Activated CD4-positive, CD25-positive, alpha-beta regulatory T cell treated with anti-CD3 and anti-CD28 coated beads, Interleukin-2, amount 50 U/mL, for 16 hours (primary cell): ENCODE data around the gene IRF2BPL.
"Not testable (repeated sequence)": the region's sequence is repeated elsewhere in the genome, so short reads cannot be mapped to it uniquely, and the experiment has no call there.

Experiments
- DNase-seq: peaks from one replicate; pipeline ENCODE4 v3.0.0-alpha.2; 2020; ENCODE audit warnings: low read depth, low spot score

Gene IRF2BPL

DNA sequence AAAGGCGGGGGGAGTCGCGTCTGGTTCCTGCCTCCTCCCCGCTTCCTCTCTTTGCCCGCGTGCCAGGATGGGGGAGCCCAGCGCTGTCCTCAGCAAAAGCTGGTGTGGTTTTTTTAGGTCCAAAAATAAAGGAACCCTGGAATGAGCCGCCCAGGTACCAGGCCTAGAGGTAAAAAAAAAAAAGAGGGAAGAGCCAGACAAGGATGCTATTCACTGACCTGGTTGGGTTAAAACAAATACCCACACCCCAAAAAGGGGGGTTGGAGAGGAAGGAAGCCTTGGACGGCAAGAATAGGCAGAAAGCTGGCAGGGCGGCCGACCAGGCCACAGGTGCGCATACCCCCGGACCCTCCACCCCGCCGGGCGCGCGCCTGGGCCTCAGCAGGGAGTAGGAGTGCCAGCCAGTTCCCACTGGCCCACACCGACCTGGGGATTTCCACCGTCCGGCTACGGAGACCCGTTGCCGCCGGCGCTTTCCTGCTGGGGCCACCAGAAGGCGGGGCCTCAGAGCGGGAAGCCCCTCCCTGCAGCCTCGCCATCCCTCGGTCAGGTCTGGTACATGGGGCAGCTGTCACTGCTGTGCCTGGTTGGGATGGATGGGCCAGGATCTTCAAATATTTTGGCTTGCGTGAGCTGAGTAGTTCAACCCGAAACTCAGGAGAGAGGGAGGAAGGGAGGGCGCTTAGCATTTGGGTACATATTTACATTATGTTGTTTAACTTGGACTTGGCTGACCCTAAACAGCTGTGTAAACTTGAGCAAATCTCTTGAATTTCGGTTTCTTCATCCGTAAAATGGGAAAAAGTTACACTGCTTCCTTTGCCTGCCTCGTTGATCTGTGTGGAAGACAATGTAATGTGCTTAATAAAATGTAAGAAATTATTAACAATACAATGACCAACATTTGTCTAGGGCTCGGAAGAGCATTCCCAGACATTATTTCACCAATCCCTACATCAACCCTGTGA lies 5.4 kb upstream of the IRF2BPL start:
- peak; percentile 62 for DNase-seq

DNA sequence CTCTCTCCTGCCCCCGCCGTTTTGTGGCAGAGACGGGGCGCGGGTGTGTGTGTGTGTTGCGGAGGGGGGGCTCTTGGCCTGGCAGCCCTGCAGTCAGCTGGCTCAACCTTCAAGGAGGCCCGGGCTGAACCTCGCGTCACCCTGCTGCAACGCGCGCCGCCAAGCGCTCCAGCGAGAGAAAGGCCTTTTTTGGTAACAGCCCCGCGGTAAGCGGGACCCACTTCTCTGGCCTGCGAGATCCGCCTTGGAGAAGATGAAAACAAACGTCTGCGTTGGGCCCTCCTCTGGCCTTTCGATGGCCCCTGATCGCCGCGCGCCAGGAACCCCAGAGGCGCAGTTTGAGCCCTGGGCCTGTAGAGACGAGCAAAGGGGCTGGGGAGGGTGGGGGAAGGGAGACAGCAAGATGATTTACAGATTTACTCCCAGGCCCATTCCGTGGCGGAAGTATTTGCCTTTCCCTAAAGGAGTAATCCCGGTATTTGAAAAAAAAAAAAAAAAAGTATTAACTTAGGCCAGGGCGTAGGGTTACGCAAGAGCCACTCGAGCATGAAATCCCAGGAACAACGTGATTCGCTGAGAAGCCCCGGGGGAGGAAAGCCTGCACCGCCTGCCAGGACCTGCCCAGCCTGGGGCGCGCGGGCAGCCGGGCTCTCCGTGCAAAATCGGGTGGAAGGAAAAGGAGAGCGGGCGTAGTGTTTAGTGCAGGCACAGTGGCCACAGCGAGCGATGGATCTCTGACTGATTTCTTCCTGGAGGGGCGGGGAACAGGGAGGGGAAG lies 4.5 kb upstream of the IRF2BPL start:
- DNase-seq: peak; percentile 55

DNA sequence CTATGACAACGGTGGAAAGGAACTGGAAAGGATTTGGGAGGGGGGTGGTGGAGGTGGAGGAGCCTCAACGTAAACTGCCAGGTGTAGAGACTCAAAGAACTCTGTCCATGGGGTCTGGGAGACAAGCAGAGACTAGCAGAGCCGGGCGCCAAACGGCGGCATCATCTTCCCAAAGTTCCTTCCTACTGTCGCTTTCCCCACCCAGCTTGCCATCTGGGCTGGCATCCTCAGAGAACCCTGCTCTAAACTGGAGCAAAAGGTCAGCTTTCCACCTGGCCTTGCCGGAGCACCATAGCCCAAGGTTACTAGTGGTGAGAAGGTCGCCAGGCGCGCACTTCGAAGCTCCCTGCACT lies 4.0 kb upstream of the IRF2BPL start:
- no peak for DNase-seq

DNA sequence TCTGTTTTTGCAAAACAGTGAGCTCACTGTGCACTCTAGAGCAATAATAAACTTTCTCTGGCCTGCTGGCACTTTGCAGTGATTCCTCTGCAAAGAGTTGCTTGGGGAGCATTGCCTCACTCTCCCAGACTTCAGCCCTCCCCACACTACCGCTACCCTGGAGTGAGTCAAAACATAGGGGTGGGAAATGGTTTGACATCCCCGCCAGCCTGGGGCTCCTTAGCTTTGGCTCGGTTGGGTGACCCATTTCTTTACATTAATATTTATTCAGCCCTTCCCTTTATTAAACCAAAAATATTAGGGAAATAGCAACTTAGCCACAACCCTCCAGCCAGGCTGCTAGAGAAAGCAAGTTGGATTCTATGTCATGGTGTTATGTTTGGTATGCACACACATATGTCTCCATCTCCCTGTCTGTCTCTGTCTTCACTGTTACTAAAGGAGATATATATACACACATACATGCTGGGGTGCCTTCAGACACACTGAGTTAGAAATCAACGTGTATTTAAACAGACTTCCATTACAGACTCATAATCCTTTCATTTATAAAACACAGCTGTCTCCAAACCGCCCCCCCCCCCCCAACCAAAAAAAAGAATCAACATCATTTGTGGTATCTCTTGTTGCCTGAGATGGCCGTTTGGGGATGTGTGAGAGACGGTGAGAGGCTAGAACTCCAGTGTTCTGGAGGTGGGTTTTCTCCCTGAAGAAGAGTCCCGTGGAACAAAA lies 3.4 kb upstream of the IRF2BPL start:
- DNase-seq: no peak

DNA sequence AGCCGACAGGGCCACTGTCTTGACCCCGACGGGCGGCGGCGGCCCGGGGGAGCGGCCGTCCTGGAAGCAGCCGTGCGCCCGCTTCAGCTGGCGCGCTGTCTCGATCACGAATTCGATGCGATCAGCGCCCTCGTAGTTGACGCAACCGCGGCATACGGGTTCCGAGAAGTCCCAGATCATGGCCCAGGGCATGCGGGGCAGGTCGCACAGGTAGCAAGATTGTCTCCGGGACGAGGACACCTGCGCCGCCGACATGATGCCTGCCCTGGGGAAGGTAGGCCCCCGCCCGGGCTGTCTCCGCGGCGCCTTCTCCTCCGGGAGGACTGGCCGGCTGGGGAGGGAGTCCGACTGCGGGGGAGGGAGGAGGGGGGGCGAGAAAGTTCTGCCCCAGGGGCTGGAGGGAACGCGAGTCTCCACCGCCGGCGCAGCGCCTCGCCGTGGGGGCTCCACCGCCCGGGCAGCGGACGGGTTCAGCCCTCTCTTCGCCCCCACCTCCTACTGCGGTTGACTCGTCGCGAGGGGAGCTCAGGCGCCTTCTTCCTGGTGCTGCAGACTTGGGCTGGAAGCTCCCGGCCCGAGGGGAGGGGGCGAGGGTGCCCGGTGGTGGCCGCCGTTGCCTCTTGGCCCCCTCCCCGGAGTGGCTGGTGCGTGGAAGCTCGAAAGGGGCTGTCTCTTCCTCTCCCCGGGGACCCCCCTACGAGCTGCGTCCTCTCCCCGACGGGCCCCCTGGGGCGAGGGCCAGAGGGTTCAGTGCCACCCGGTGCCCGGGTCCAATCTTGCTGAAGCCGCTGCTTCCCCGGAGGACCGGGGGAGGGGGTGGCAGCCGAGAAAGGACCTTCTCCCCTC lies 747 bp downstream of the IRF2BPL start:
- DNase-seq: peak; percentile 42

DNA sequence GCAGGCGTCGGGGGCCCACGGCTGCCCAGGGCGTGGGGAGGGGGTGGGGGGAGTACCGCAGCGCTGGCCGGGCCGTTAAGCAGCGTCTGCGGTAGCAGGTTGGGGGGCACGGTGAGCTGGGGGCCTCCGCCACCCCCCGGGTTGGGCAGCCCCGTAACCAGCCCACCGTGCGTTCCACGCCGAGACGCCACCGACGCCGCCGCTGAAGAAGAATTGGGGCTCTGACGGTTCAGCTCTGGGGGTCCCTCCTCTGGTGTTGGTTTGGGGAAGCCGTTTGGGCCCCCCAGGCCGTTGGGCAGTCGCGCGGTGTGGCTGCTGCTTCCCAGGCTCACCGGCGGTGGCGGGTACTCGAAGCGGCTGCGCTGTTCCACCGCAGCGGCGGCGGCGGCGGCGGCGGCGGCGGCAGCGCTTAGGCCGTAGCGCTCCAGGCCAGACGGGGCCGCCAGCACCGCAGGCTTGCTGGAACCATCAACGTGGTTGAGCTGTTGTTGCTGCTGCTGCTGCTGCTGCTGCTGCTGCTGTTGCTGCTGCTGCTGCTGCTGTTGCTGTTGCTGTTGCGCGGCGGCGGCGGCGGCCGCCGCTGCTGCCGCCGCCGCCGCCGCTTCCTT lies 1.5 kb downstream of the IRF2BPL start:
- no peak for DNase-seq

DNA sequence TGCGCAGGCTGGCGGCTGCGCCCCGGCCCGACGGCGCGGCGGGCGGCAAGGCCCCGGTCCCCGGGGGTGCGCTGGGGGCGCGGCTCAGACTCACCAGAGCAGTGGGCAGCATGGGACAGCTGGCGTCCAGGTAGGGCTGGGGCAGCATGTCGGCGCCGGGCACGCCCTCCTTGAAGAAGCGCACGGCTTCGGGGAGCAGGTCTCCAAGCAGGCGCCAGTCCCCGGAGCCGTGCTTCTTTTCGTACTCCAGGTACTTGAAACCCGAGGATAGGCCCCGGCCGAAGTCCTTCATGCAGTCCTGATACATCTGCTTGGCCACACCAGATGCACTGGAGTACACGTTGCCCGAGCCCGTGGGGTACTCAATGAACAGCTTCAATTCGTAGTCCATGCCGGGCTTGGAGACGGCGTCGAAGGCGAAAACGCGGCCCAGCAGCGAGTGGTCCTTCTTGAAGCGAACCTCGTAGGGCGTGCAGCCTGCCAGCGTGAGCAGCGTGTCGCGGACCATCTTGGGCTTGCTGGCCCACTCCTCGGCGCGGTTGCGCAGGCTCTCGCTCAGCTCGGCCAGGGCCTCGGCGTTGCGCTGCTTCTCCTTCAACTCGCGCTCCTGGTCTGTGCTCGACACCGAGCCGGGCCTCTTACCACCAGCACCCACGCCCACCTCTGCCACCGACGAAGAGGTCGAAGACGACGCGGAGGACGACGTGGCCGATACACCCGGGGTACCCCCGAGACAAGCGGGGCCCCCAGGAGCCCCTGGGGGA lies 2.2 kb downstream of the IRF2BPL start:
- DNase-seq: no peak

DNA sequence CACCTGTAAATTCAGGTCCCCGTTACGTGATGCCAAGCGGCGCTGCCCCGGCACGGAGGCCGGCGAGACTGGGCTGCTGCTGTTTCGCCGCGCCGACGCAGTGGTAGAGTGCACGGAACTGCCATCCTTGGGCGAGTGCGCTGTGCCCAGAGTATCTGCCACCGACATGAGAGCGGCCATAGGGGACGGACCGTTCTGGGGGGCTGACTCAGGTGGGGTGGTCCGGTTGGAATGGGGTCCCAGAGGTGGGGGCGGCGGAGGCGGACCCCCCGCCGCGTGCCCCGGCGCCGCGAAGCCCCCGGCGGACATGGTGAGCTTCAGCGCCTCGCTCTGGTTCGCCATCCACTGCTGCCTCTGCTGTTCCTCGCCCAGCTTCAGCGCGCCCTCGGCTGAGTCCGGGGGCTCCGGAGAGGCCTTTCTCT lies 2.8 kb downstream of the IRF2BPL start:
- no peak for DNase-seq

DNA sequence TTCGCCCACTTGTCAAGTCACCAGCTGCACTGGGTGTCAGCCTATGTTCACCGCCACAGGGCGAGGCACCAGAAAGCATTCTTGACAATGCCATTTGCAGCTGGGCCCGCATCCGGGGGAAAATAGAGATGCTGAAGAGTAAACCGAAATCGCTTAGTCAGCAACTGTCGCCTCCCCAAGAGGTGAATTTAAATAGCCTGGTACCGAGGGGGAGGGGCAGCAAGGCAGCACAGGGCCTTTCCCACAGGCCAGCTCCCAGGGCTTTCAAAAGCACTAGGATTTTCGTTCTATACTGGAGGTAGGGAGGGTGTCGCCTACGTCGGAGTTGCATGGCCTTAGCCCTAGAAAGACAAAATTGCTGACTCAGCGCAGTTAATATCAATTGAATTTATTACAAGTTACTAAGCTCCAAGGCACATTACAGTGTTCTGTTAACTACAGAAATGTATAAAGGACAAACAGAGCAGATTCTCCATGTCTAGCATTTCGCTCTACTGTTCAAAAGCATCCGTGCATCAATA lies 4.3 kb downstream of the IRF2BPL start:
- peak; percentile 45 for DNase-seq

DNA sequence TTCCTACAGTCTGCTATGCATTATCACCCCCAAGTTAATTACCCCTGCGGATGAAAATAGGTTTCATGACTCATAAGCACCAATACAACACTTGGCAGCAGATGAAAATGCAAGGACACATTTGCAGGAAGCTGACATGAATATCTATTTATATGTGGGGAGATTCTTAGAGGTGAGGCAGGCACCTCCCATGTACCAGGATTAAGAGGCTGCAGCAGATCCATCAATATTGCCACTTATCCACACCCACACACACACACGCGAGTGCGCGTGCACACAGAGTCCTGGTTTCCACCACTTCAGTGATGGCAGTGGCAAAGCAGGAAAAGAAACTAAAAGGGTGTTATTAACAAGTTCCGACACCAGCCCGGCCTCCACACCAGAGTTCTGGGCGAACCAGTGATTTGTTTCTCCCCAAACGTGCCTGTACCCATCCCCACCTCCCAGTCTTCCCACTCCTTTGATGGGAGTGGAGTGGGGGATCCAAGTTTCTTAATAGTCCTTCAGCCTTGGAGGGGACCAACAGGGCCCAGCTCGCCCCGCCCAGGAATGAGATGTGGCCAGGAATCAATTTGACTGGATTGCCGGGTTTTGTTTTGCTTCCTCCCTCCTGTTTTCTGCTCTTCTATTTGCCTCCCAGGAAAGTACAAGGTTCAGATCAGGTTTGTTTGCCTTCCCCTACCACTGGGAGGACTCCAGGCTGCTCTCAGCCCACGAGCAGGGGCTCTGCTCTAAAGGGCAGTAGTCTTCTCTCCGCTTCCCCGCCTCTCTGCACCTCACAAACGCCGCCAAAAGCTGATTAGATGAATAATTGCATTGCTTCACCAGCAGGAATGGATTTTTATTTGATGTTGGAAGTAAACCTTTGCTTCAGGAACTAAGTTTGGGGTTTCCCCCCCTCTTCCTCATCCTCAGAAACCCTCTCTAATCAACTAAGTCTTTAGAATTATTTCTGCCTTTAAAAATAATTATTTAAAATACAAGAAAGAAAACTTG lies 5.2 kb downstream of the IRF2BPL start:
- DNase-seq: no peak

DNA sequence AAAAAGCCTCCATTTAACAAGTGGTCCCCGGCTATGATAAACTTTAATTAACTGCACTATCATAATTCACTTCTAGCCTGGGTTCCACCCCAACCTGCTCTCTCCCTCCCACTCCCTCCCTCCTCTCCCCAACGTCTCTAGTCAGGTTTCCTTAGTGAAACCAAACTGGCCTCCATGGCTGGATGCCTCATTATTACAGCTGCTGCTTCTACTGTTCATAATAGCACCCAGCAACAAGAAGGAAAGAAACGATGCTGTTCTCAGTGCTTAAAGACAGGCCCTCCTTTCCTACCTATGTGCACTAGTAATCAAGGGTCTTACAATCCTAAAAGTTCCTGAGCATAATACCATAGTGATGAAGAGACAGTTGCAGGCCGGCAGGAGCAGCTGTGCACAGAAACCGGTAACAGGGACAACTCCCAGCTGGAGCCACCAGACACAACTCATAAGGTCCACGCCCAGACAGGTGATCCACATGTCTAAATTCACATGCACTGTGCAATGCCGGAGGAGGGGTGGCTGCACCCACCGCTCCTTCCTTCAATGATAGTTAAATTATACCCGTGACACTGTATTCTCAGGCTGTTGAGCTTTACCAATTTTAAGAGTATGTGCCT lies 6.2 kb downstream of the IRF2BPL start:
- no peak for DNase-seq

DNA sequence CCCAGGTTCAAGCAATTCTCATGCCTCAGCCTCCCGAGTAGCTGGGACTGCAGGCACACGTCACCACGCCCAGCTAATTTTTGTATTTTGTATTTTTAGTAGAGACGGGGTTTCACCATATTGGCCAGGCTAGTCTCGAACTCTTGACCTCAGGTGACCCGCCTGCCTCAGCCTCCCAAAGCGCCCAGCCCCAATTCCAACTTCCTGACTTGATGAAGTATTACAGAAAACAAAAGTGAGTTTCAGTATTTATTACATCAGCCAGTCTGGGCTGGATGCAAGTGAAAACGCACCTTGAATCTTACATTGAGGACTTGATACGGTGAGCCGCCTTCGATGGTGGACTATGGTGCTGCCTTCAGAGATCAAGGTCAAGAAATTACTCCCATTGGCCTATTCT lies 7.1 kb downstream of the IRF2BPL start:
- not testable (repeated sequence) for DNase-seq

DNA sequence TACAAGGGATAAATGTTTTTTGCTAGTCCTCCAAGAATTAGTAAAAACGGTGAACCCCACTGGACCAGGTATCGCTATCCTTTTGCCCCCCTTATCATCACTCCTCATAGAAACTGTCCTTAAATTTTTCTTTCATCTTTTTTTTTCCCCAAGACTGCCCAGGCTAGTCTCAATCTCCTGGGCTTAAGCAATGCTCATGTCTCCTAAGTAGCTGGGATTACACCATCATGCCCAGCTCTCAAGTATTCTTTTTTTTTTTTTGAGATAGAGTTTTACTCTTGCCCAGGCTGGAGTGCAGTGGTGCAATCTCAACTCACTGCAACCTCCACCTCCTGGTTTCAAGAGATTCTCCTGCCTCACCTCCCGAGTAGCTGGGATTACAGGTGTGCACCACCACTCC lies 9.7 kb downstream of the IRF2BPL start:
- DNase-seq: no peak

DNA sequence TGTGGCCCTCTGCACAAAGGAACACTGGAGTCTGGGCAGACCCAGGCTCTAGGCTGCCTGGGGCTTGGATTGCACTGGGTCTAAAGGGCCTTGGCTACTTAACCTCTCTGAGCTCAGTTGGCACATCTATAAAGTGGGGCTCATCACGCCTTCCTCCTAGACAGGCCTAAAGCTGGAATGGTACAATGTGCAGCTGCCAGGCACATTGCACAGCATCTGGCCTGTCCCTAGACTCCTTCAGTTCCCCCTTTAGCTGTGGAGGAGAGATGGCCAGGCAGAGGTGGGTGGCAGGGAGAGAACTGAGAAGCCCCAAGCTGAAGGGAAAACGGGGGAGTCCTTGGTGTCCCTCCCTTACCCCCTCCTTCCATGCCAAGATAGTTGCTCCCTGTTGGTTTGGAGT lies 10.8 kb downstream of the IRF2BPL start:
- no peak for DNase-seq

DNA sequence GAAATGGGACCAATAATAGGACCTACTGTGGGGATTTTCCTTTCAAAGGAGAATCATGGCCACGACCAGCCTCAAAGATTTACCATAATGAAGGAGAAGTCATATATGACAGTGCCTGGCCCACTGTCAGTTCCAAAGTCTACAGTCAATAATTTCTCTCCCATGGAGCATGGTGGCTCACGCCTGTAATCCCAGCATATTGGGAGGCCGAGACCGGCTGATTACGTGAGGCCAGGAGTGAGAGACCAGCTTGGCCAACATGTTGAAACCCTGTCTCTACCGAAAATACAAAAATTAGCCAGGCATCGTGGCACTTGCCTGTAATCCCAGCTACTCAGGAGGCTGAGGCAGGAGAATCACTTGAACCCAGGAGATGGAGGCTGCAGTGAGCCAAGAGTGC lies 13.8 kb downstream of the IRF2BPL start:
- no peak for DNase-seq

DNA sequence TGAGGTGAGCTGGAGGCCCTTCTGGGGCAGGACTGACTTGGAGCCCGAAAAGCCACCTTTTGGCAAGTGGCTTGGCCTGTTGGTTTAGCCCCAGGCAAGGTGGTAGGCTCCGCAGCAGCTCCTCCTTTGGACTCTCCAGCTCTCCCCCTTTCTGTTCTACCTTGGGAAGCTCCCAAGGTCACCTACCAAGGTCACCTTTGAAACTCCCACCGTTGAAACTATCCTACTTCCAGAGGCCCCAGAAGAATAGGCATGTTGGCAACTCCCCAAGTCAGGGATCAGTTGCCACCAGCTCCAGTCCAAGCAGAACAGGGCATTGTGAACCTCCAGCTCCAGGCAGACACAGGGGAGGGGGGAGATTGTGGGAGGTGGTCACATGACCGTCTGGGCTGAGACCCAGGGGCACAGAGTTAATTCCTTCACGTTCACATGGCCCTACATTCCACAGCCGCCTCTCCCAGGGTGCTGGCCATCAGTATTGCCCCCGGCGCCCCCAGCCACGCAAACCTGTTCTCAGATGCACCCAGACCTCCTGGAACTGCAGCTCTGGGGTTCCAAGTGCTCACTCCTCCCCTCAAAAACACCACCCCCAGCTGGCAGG lies 14.4 kb downstream of the IRF2BPL start:
- DNase-seq: no peak

DNA sequence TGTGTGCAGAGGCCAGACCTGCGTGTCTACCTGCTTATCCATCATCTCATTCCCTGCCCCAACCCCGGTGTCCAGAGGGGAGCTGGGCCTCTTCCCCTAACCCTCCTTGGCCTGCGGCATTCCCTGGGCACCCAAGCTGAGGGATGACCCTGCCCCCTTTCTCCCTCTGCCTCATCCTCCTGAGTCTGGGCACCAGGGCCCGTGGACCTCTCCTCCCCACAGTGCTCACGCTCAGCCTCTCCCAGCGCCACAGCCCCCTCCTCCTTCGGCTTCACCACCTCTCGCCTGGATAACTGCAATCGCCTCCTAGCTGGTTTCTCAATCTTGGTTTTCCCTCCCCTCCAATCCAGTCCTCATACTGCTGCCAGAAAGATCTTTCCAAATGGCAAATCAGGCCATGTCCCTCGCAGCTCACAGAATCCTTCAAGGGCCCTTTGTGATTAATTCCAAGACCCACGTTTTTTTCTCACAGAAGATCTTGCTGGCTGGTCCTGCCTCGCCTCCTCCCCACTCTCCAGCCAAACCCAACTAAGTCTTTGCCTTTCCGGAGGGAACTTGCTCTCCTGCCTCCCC lies 16.2 kb downstream of the IRF2BPL start:
- no peak for DNase-seq
